A673 (cell line): ENCODE data around the gene SHISA5.

ENCODE experiments used
- CTCF ChIP-seq: fragments of 300-800, 200-600 bp; sonication (generic); conservative IDR thresholded peaks from 2 replicates; pipeline ENCODE4 v1.5.1; 2017; ENCODE audit warnings: low read depth, mild to moderate bottlenecking, antibody characterized with exemption, low read length, moderate library complexity, mixed read lengths
- EZH2 ChIP-seq: fragments of 200-600 bp; sonication (generic); IDR thresholded peaks from 2 replicates; pipeline ENCODE4 v1.6.1; 2017; ENCODE audit warnings: borderline replicate concordance, low read depth, mild to moderate bottlenecking, mixed read lengths, antibody characterized with exemption, low read length; ENCODE audit not compliant: poor library complexity, severe bottlenecking

GRCh38 chr3:48435774-48436476, 68.0 kb downstream of the SHISA5 start:
- no peak for TF ChIP-seq EZH2
- TF ChIP-seq CTCF: peak; percentile 98
